SK-N-SH (cell line): ENCODE measurements around the gene PPIL1. TPM values are rescaled to one million over a fixed set of nuclear protein-coding genes. Genes with fewer than 3 reads are reported as not detected.

ENCODE experiments used
- CTCF ChIA-PET: fragments of 300-600, 350-600 bp; formaldehyde crosslinking; extraction: SDS; loops from one replicate; lab custom pipeline; 2021; lab: Yijun Ruan, JAX
- POLR2A ChIA-PET: fragments of 350-600 bp; sonication (Branson Sonifier 250); formaldehyde crosslinking; extraction: SDS; loops from one replicate; lab custom pipeline; 2020; ENCODE audit warnings: antibody characterized with exemption, inconsistent platforms; lab: Yijun Ruan, JAX
- DNase-seq: peaks from one replicate; pipeline ENCODE4 v3.0.0; 2012
- H2AFZ ChIP-seq: fragments of 200-600 bp; sonication (generic); 2 replicates; pipeline ENCODE4 v1.8.1; 2016; ENCODE audit warnings: antibody characterized with exemption, mild to moderate bottlenecking, low read depth
- H3F3A ChIP-seq: fragments of 200-600 bp; sonication (generic); replicated peaks from 2 replicates; pipeline ENCODE3; 2016; ENCODE audit warnings: antibody characterized with exemption, mild to moderate bottlenecking; ENCODE audit not compliant: insufficient read depth
- H3K27ac ChIP-seq, 2 experiments: fragments of 200-500 bp in 1 of 2; fragments of 200-600 bp in 1 of 2; sonication (Bioruptor generic) in 1 of 2; sonication (generic), shearing (Covaris generic) in 1 of 2; 2 replicates each; pipeline versions ENCODE4 v1.5.1 to v1.6.1; 2014 to 2016; ENCODE audit warnings: low read depth in 2 of 2, inconsistent platforms in 1 of 2, low read length in 1 of 2, mild to moderate bottlenecking in 1 of 2, mixed read lengths in 1 of 2
- H3K27me3 ChIP-seq: fragments of 200-600 bp; sonication (generic), shearing (Covaris generic); 2 replicates; pipeline ENCODE4 v1.6.1; 2016; ENCODE audit warnings: mixed run types; ENCODE audit not compliant: insufficient read depth
- H3K36me3 ChIP-seq, 2 experiments: fragments of 200-500 bp in 1 of 2; fragments of 200-600 bp in 1 of 2; sonication (Bioruptor generic) in 1 of 2; sonication (generic) in 1 of 2; replicated peaks in 1 of 2; 2 replicates each; pipeline versions ENCODE3 to v1.5.1; 2014 to 2016; ENCODE audit warnings: low read length in 1 of 2, mild to moderate bottlenecking in 1 of 2; ENCODE audit not compliant: insufficient read depth in 2 of 2, control insufficient read depth in 1 of 2
- H3K4me1 ChIP-seq, 2 experiments: fragments of 200-500 bp in 1 of 2; fragments of 200-600 bp in 1 of 2; sonication (Bioruptor generic) in 1 of 2; sonication (generic), shearing (Covaris generic) in 1 of 2; 2 replicates each; pipeline versions ENCODE4 v1.5.1 to v1.6.1; 2014 to 2016; ENCODE audit warnings: low read depth in 1 of 2, low read length in 1 of 2, mixed run types in 1 of 2; ENCODE audit not compliant: insufficient read depth in 2 of 2, control insufficient read depth in 1 of 2
- H3K4me2 ChIP-seq: fragments of 200-600 bp; sonication (generic), shearing (Covaris generic); 2 replicates; pipeline ENCODE4 v1.6.1; 2017; ENCODE audit warnings: mixed run types
- H3K4me3 ChIP-seq, 2 experiments: fragments of 200-500 bp in 1 of 2; fragments of 200-600 bp in 1 of 2; sonication (Bioruptor generic) in 1 of 2; sonication (generic), shearing (Covaris generic) in 1 of 2; 2 replicates each; pipeline versions ENCODE4 v1.5.1 to v1.8.1; 2014 to 2016; ENCODE audit warnings: low read depth in 2 of 2, inconsistent platforms in 1 of 2, low read length in 1 of 2, mild to moderate bottlenecking in 1 of 2, mixed read lengths in 1 of 2, moderate library complexity in 1 of 2
- H3K79me2 ChIP-seq: fragments of 200-600 bp; sonication (generic); 2 replicates; pipeline ENCODE4 v1.8.1; 2017; ENCODE audit warnings: mild to moderate bottlenecking; ENCODE audit not compliant: insufficient read depth
- H3K9ac ChIP-seq: fragments of 200-600 bp; sonication (generic); 2 replicates; pipeline ENCODE4 v1.6.1; 2017; ENCODE audit warnings: mixed run types
- H3K9me2 ChIP-seq: fragments of 200-600 bp; sonication (generic); 2 replicates; pipeline ENCODE4 v1.6.1; 2017; ENCODE audit warnings: mixed run types
- H3K9me3 ChIP-seq: fragments of 200-600 bp; sonication (generic); 2 replicates; pipeline ENCODE4 v1.6.1; 2017; ENCODE audit warnings: mixed run types, mild to moderate bottlenecking, moderate library complexity
- H4K20me1 ChIP-seq: fragments of 200-600 bp; sonication (generic); 2 replicates; pipeline ENCODE4 v1.6.1; 2017; ENCODE audit warnings: mild to moderate bottlenecking, mixed run types; ENCODE audit not compliant: insufficient read depth
- CHD2 ChIP-seq: fragments of 150-350 bp; IDR thresholded peaks from 2 replicates; pipeline ENCODE4 v1.6.1; 2018; ENCODE audit warnings: low read length; ENCODE audit not compliant: partially characterized antibody
- CTCF ChIP-seq: fragments of 200-600 bp; sonication (generic); IDR thresholded peaks from 2 replicates; pipeline ENCODE4 v1.6.1; 2017; ENCODE audit warnings: antibody characterized with exemption, mild to moderate bottlenecking, moderate library complexity
- ELF1 ChIP-seq: IDR thresholded peaks from 2 replicates; pipeline ENCODE4 v1.4.0; 2012
- EZH2phosphoT487 ChIP-seq: fragments of 200-600 bp; sonication (generic); IDR thresholded peaks from 2 replicates; pipeline ENCODE4 v1.6.1; 2017; ENCODE audit warnings: low read depth, mixed run types, mild to moderate bottlenecking, antibody characterized with exemption, moderate library complexity, borderline replicate concordance
- FOSL2 ChIP-seq: IDR thresholded peaks from 2 replicates; pipeline ENCODE4 v1.4.0; 2012; ENCODE audit warnings: low read depth, mild to moderate bottlenecking, moderate library complexity, borderline replicate concordance
- FOXM1 ChIP-seq: IDR thresholded peaks from 2 replicates; pipeline ENCODE4 v1.4.0; 2012; ENCODE audit warnings: low read depth, mild to moderate bottlenecking
- IRF3 ChIP-seq: fragments of 150-350 bp; IDR thresholded peaks from 2 replicates; pipeline ENCODE4 v1.6.1; 2016; ENCODE audit warnings: mild to moderate bottlenecking, low read depth, low read length
- MEF2A ChIP-seq: IDR thresholded peaks from 2 replicates; pipeline ENCODE4 v1.4.0; 2012; ENCODE audit warnings: low read depth, borderline replicate concordance
- MXI1 ChIP-seq: IDR thresholded peaks from 2 replicates; pipeline ENCODE4 v1.6.1; 2012; ENCODE audit warnings: mild to moderate bottlenecking, low read depth, low read length, improper control_type of control experiment
- NRF1 ChIP-seq: IDR thresholded peaks from 2 replicates; pipeline ENCODE4 v1.6.1; 2012; ENCODE audit warnings: low read depth, mild to moderate bottlenecking, low read length
- POLR2AphosphoS5 ChIP-seq: IDR thresholded peaks from 2 replicates; pipeline ENCODE4 v1.6.1; 2012; ENCODE audit warnings: low read depth, low read length
- RAD21 ChIP-seq: IDR thresholded peaks from 2 replicates; pipeline ENCODE4 v1.6.1; 2012; ENCODE audit warnings: mild to moderate bottlenecking, low read length
- RCOR1 ChIP-seq: fragments of 150-350 bp; IDR thresholded peaks from 2 replicates; pipeline ENCODE4 v1.6.1; 2017; ENCODE audit warnings: antibody characterized with exemption, low read length
- REST ChIP-seq: IDR thresholded peaks from 2 replicates; pipeline ENCODE4 v1.6.1; 2012; ENCODE audit warnings: mild to moderate bottlenecking, low read depth, low read length, moderate library complexity
- RFX5 ChIP-seq: IDR thresholded peaks from 2 replicates; pipeline ENCODE4 v1.6.1; 2012; ENCODE audit warnings: mild to moderate bottlenecking, improper control_type of control experiment, low read length
- RXRA ChIP-seq: IDR thresholded peaks from 2 replicates; pipeline ENCODE4 v1.4.0; 2012; ENCODE audit warnings: low read depth, mild to moderate bottlenecking, borderline replicate concordance
- SIN3A ChIP-seq: IDR thresholded peaks from 2 replicates; pipeline ENCODE4 v1.6.1; 2012; ENCODE audit warnings: low read depth, mild to moderate bottlenecking, low read length, moderate library complexity, borderline replicate concordance
- SMC3 ChIP-seq: IDR thresholded peaks from 2 replicates; pipeline ENCODE4 v1.6.1; 2012; ENCODE audit warnings: low read depth, low read length, improper control_type of control experiment
- TCF12 ChIP-seq: IDR thresholded peaks from 2 replicates; pipeline ENCODE4 v1.4.0; 2012
- TEAD4 ChIP-seq: IDR thresholded peaks from 2 replicates; pipeline ENCODE4 v1.4.0; 2012; ENCODE audit warnings: mild to moderate bottlenecking, borderline replicate concordance; ENCODE audit not compliant: insufficient read depth
- WGBS: methylation state at CpG from one replicate; pipeline ENCODE4 v1.1.6; 2017; ENCODE audit warnings: low lambda C conversion rate; 5-methylcytosine and 5-hydroxymethylcytosine counted together
- polyA plus RNA-seq, 3 experiments: library from polyadenylated mRNA; depleted of rRNA; stranded (reverse); fragments of >200 nt; gene quantifications; 2 replicates each; pipeline ENCODE4 v1.2.3, GENCODE V29; 2012
- TF ChIP-seq, protein P1 (sequence below): fragments of 150-350 bp; IDR thresholded peaks from 2 replicates; pipeline ENCODE4 v1.6.1; 2017; ENCODE audit warnings: antibody characterized with exemption, low read length, low read depth, borderline replicate concordance
- TF ChIP-seq, protein P2 (sequence below): IDR thresholded peaks from 2 replicates; pipeline ENCODE4 v1.4.0; 2012; ENCODE audit warnings: low read depth, borderline replicate concordance
- TF ChIP-seq, protein P3 (sequence below): IDR thresholded peaks from 2 replicates; pipeline ENCODE4 v1.4.0; 2012; ENCODE audit warnings: low read depth

PPIL1 gene
- polyA plus RNA-seq, 1 of the 3 experiments (the other 2 are of a cell fraction) = 36.6 TPM

DNA sequence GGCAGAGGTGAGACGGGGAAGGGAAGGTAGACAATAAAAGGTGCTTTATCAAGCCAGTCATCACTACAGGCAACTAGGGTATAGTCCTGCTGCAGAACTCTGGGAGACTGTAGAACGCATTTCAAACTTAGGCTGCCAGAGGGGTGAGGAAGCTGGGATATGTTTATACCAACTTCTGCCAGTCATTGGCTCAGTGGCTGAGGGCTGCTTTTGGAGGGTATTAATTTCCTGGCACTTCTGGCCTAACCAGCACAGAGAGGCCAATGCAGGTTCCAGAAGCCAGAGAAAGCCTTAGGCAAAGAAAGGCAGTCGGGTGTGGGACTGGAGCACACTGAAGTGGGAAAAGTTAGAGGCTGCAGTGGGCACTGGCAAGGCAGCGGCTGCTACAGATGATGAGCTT is 31.4 kb downstream of the PPIL1 start (continued):
- TF ChIP-seq, protein P1, sequence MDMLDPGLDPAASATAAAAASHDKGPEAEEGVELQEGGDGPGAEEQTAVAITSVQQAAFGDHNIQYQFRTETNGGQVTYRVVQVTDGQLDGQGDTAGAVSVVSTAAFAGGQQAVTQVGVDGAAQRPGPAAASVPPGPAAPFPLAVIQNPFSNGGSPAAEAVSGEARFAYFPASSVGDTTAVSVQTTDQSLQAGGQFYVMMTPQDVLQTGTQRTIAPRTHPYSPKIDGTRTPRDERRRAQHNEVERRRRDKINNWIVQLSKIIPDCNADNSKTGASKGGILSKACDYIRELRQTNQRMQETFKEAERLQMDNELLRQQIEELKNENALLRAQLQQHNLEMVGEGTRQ = no peak
- TF ChIP-seq EZH2phosphoT487 = no peak
- TF ChIP-seq, protein P2, sequence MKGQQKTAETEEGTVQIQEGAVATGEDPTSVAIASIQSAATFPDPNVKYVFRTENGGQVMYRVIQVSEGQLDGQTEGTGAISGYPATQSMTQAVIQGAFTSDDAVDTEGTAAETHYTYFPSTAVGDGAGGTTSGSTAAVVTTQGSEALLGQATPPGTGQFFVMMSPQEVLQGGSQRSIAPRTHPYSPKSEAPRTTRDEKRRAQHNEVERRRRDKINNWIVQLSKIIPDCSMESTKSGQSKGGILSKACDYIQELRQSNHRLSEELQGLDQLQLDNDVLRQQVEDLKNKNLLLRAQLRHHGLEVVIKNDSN = no peak
- TF ChIP-seq FOXM1 = no peak
- no peak for TF ChIP-seq CHD2
- no peak for TF ChIP-seq MXI1
- TF ChIP-seq CTCF = no peak
- TF ChIP-seq IRF3 = no peak
- TF ChIP-seq RAD21 = no peak
- no peak for TF ChIP-seq MEF2A
- no peak for TF ChIP-seq ELF1
- no peak for TF ChIP-seq NRF1
- TF ChIP-seq RFX5 = no peak
- TF ChIP-seq, protein P3, sequence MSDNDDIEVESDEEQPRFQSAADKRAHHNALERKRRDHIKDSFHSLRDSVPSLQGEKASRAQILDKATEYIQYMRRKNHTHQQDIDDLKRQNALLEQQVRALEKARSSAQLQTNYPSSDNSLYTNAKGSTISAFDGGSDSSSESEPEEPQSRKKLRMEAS = no peak
- TF ChIP-seq, all 33 proteins: peak for 0

DNA sequence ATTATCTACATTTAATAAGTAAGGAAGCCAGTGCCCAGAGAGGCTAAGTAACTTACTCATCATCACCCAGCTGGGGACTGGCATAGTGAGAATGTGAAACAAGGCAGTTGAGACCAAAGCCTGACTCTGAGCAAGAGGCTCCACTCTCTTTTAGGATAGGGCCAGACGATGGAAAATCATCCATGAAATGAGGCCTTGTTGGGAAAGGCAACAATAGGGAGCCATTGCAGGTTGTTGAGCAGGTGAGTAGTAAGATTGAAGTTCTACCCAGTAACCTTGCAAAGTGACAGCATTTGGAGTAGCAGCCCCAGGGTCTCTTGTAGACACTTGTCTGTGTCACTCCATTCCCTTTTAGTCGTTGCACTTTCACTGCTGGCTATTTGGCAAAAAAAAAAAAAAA is 32.8 kb downstream of the PPIL1 start:
- Histone ChIP-seq H3K4me3 (no peak overlapping the region), H3K27ac (no peak overlapping the region), H3K9me2 (no peaks in the 10 kb centered on the region), H3F3A (peaks cover 4% of the 10 kb centered on the region), H3K9ac (no peak overlapping the region), H3K79me2 (no peaks in the 10 kb centered on the region), H3K36me3 (no peaks in the 10 kb centered on the region), H3K9me3 (no peaks in the 10 kb centered on the region), H3K4me2 (no peak overlapping the region), H3K4me1 (peaks cover 0 to 23% of the 10 kb centered on the region in 2 experiments; a peak in 1 of 4 replicates), H3K27me3 (peaks cover 12% of the 10 kb centered on the region), H4K20me1 (no peaks in the 10 kb centered on the region), H2AFZ (no peak overlapping the region)
- ChIA-PET POLR2A (no interaction called here), CTCF (interaction anchor here (1.3 to 3.9 kb wide), 3 partner anchors 10 to 66 kb away, joined by 3 to 19 read pairs (median 3); no protein-coding TSS in a partner anchor)
- WGBS = 90% methylated on average over 2 of the region's 2 CpGs
- no peak for DNase-seq
- TF ChIP-seq REST = no peak
- TF ChIP-seq POLR2AphosphoS5 = no peak
- no peak for TF ChIP-seq RAD21
- no peak for TF ChIP-seq RXRA
- TF ChIP-seq TEAD4 = no peak
- no peak for TF ChIP-seq SIN3A
- no peak for TF ChIP-seq SMC3
- TF ChIP-seq, protein P1 = no peak
- no peak for TF ChIP-seq EZH2phosphoT487
- no peak for TF ChIP-seq RCOR1
- no peak for TF ChIP-seq FOSL2
- no peak for TF ChIP-seq TCF12
